OCI-LY7 (cell line): Measurements from ENCODE around the gene CD58.

ENCODE experiments used
- CTCF ChIP-seq: fragments of 200-600 bp; sonication (generic); conservative IDR thresholded peaks from 2 replicates; pipeline ENCODE4 v1.5.1; 2014; ENCODE audit warnings: mild to moderate bottlenecking, antibody characterized with exemption, low read length, moderate library complexity, mixed read lengths
- EZH2phosphoT487 ChIP-seq: fragments of 200-600 bp; sonication (generic); IDR thresholded peaks from 2 replicates; pipeline ENCODE4 v1.6.1; 2018; ENCODE audit warnings: low read depth, borderline replicate concordance, mild to moderate bottlenecking, mixed run types, antibody characterized with exemption, low read length, moderate library complexity, mixed read lengths

- TF ChIP-seq CTCF: no peak
- TF ChIP-seq EZH2phosphoT487: no peak
These were observed 2.0 kb downstream of the CD58 start for GRCh38 chr1:116568662-116569380.
